MG63 (cell line): Measurements from ENCODE around the gene KRT34. TPM values are rescaled to one million over a fixed set of nuclear protein-coding genes. Genes with fewer than 3 reads are reported as not detected.
A peak's percentile ranks its signal among the peaks of the same experiment; 100 is the strongest.
"Not testable (repeated sequence)": the region's sequence is repeated elsewhere in the genome, so short reads cannot be mapped to it uniquely, and the experiment has no call there.

Source experiments
- DNase-seq: peaks from one replicate; pipeline ENCODE4 v3.0.0-alpha.2; 2020
- H3K27me3 ChIP-seq: fragments of 250-450 bp; sonication (Bioruptor Pico); 2 replicates; pipeline ENCODE4 v1.5.1; 2020; ENCODE audit warnings: mild to moderate bottlenecking, moderate library complexity
- H3K36me3 ChIP-seq: fragments of 250-450 bp; sonication (Bioruptor Pico); 2 replicates; pipeline ENCODE4 v1.5.1; 2020; ENCODE audit warnings: mild to moderate bottlenecking, moderate library complexity
- H3K4me3 ChIP-seq: fragments of 250-450 bp; sonication (Bioruptor Pico); 2 replicates; pipeline ENCODE4 v1.5.1; 2020; ENCODE audit warnings: mild to moderate bottlenecking, moderate library complexity
- H3K9me3 ChIP-seq: fragments of 250-450 bp; sonication (Bioruptor Pico); 2 replicates; pipeline ENCODE4 v1.5.1; 2020; ENCODE audit warnings: mild to moderate bottlenecking, moderate library complexity
- total RNA-seq: library from RNA; depleted of rRNA; stranded (reverse); fragments of >200 nt; shearing (Covaris generic); gene quantifications from 2 replicates; pipeline ENCODE4 v1.2.3, GENCODE V29; 2014; ENCODE audit warnings: low replicate concordance

The KRT34 gene
- total RNA-seq, 1 experiment from 2014 or later: 0.49 TPM

DNA sequence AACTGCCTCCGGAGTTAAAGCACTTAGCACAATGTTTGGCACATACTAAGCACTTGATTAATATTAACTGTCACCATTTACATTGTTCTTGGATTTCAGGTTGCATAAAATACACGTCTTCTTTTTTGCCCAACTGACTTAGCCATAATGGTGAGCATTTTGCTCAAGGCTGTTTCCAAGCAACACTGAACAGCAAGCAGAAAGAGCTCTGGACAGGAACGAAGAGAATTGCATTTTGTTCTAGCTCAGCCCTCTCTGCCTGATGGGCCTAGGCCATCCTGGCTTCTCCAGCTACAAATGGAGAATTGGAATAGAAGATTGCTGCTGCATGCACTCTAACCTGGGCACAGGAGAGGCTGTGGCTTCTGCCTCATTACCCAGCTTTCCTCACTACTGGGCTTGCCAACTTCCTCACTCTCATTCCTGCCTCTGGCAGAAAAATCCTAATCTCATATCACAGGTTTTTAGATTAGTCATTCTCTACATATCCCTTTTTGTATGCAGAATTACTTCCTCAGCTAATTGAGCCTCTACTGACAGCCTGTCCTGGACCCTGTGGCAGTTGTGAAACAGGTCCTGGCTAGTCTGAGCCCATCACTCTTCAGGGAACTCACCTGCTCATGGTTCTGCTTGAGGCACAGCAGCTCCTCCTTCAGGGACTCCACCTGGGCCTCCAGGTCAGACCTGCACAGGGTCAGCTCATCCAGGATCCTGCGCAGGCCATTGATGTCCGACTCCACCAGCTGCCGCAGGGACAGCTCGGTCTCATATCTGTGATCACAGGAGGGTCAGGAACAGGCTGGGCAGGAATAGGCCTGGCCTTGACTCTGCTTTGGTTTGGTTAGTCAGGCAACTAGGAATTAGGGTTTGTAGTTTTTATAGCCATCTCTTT lies 34.0 kb downstream of the KRT34 start:
- no peak for DNase-seq
- Histone ChIP-seq H3K27me3 (no peaks in the 10 kb centered on the region), H3K36me3 (no peaks in the 10 kb centered on the region), H3K9me3 (peaks cover 4% of the 10 kb centered on the region), H3K4me3 (no peak overlapping the region)

DNA sequence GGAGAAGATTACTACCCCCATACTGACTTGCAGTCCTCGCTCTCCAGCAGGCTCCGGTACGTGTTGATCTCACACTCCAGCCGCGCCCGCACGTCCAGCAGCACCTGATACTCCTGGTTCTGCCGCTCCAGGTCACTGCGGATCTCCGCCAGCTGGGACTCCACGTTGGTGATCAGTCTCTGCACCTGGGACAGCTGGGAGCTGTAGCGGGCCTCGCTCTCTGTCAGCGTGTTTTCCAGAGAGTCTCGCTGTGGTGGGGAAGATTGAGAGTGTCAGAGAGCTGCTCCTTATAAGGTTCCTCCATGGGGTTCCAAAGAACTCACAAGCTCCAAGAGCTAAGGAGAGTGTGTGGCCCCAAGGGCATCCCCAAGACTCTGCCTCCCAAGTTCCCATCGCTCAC lies 35.7 kb downstream of the KRT34 start:
- H3K36me3 ChIP-seq, DNase-seq, H3K4me3 ChIP-seq, H3K27me3 ChIP-seq: not testable (repeated sequence)
- peaks cover 17% of the 10 kb centered on the region for H3K9me3 ChIP-seq

DNA sequence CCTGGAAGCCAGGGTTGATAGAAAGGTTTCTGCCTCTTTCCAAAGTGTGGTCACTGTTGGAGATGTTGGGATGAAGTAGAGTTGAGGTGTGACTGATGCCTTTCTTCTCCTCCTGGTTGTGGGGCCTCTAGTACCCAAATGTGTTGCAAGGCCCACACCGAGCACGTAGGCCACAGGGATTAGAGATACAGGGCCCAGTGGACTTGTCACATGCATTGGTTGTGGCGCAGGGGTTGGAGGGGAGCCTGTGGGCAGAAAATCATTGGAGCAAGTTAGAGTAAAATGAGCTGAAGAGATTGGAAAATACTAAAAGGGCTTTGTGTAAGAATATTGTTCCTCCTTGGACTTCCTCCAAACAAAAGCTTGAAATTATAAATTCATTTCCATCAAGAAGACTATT lies 36.1 kb downstream of the KRT34 start:
- H3K36me3 ChIP-seq: no peaks in the 10 kb centered on the region
- no peak for DNase-seq
- H3K4me3 ChIP-seq: no peak overlapping the region
- peaks cover 21% of the 10 kb centered on the region for H3K9me3 ChIP-seq
- no peaks in the 10 kb centered on the region for H3K27me3 ChIP-seq

DNA sequence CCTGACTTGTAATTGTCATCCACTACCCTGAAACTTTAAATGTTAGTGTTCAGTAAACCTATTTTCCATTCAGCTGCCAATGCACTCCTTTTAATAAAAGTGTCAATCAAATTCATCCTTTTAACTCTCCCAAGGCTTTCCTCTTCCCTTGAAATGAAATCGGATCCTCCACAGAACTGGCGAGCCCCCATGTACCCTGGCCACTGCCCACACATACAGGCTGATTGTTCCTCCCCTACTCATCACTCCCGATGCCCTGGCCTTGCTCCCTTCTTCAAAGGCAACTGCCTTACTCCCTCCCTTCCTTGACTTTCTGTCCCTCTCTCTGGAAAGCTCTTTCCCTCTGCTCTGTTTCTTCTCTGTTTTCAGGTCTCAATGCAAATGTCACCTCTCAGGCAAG lies 39.1 kb downstream of the KRT34 start:
- Histone ChIP-seq H3K4me3 (no peak overlapping the region), H3K36me3 (no peaks in the 10 kb centered on the region), H3K9me3 (peaks cover 21% of the 10 kb centered on the region), H3K27me3 (no peaks in the 10 kb centered on the region)
- no peak for DNase-seq

DNA sequence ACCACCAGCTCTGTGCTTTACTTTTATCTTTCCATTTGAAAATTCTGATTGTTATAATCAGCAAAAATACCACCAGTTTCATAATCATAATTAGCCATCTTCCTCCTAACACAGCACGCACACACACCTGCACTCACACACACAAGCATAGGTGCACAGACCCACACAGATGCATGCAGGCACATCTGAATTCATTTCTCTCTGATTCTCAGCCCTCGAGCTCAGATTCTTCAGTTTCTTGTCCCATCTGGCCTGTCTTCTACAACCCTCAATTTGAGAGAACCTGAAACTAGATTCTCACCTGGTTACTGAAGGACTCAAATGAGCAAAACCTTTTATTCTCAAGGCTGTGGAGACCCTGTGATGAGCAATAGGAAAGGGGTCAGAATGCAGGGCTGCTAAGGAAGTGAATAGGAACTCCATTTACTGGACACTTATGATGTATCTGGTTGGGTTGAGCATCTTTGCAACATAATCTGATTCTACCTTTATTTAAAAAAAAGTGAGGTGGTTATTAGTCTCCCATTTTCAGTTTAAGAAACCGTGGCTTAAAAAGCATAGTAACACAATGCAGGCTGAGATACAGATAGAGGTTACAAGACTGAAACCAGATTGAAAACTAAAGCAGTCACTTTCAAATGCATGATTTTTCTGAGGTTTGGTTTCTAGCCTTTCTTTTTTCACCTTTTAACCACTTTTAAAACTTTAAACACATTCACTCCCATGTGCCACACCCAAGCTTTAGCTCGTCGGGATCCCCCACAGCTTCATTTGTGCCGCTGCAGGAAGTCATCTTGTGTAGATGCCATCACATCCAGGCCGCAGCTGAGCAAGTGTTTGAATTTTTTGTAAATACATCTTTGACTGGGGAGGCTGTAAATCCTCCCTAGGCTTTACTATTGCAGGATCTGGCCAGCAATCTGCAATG lies 40.9 kb downstream of the KRT34 start:
- no peak for DNase-seq
- Histone ChIP-seq H3K36me3 (no peaks in the 10 kb centered on the region), H3K4me3 (no peak overlapping the region), H3K9me3 (peaks cover 21% of the 10 kb centered on the region), H3K27me3 (no peaks in the 10 kb centered on the region)

DNA sequence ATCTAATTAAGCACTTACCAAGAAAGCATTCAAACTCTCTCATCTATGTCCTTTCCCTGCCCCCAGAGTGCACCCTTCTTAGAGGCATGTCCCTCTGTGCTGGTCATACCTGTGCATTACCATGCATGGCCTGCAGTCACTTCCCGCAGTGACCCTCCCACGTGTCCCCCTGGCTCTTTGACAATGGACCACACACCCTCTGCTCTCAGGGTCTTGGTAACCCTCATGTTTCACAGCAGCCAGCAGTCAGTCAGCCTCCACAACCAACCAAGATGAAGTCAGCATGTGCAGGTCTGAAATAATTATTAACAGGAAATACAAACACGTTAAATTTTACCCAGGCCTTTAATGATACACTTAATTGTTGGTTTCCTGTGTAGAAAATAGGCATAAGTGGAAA lies 41.6 kb downstream of the KRT34 start:
- Histone ChIP-seq H3K4me3 (no peak overlapping the region), H3K9me3 (peaks cover 21% of the 10 kb centered on the region), H3K36me3 (no peaks in the 10 kb centered on the region), H3K27me3 (no peaks in the 10 kb centered on the region)
- no peak for DNase-seq

DNA sequence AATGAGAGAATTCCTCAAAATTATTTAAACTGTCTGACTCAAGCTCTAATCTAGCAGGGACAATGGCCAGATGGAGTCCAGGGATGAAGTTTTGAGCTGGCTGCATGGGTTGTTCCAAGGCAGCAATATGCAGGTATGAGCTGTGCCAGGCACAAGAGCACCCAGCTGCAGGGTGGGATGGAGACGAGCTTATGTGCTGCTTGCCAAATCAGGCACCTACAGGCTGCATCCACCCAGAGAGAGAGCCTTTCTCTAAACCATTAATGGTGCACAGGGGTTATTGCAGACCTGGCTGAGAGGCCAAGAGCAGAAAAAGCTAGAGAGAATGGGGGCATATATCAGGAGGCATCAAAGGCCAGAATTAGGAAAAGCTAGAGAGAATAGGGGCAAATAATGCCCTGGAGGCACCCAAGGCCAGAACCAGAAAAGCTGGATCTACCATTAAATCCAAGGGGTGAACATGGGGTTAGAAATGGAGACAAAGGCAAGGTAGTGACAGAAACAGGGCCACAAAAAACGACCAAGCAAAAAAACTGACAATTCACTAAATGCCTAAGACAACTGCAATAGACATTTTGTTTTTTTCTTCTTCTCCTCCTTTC lies 42.4 kb downstream of the KRT34 start:
- DNase-seq: no peak
- Histone ChIP-seq H3K4me3 (no peak overlapping the region), H3K9me3 (peaks cover 21% of the 10 kb centered on the region), H3K36me3 (no peaks in the 10 kb centered on the region), H3K27me3 (no peaks in the 10 kb centered on the region)

DNA sequence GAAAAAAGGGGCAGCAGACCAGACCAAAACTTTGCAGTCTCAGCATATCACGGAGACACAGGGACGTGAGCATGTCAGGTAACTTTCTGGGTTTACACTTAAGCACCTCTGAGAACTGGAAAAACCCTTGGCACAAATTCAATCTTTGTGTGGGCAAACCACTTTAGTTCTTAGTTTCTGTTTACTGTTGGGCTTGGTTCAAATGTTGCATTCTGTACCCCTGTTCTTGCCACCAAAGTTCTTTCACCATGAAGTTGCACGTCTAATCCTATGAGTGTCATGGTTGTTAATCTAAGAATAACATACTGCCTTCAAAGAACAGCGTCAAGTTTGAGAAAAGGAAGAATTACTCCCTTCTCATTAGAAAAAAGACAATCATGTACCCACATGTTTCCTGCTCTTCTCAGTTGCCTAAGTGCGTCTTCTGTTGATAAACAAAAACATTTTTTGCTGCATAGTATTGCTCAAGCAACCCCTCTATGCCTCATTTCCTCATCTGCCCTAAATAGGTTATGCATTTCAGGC lies 43.1 kb downstream of the KRT34 start:
- Histone ChIP-seq H3K36me3 (no peaks in the 10 kb centered on the region), H3K27me3 (no peaks in the 10 kb centered on the region), H3K9me3 (peaks cover 21% of the 10 kb centered on the region), H3K4me3 (no peak overlapping the region)
- DNase-seq: no peak

DNA sequence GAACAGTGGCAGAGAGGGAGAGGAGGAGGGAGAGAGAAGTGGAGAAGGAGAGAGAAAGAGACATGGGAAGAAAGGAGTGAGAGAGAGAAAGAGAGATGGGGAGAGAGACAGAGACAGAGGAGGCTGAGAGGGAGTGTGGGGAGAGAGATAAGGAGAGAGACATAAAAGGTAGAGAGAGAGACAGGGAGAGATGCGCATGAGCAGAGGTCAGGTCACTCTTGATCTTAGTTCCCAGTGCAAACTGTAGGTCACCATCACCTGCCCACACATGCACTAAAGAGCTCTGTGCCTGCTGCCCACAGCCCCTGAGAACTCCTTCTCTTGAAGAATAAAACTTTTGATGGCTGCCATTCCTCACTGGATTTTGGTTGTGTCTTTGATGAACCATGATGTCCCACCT lies 46.4 kb downstream of the KRT34 start:
- H3K9me3 ChIP-seq: no peaks in the 10 kb centered on the region
- no peaks in the 10 kb centered on the region for H3K27me3 ChIP-seq
- H3K36me3 ChIP-seq: no peaks in the 10 kb centered on the region
- H3K4me3 ChIP-seq: no peak overlapping the region
- DNase-seq: no peak

DNA sequence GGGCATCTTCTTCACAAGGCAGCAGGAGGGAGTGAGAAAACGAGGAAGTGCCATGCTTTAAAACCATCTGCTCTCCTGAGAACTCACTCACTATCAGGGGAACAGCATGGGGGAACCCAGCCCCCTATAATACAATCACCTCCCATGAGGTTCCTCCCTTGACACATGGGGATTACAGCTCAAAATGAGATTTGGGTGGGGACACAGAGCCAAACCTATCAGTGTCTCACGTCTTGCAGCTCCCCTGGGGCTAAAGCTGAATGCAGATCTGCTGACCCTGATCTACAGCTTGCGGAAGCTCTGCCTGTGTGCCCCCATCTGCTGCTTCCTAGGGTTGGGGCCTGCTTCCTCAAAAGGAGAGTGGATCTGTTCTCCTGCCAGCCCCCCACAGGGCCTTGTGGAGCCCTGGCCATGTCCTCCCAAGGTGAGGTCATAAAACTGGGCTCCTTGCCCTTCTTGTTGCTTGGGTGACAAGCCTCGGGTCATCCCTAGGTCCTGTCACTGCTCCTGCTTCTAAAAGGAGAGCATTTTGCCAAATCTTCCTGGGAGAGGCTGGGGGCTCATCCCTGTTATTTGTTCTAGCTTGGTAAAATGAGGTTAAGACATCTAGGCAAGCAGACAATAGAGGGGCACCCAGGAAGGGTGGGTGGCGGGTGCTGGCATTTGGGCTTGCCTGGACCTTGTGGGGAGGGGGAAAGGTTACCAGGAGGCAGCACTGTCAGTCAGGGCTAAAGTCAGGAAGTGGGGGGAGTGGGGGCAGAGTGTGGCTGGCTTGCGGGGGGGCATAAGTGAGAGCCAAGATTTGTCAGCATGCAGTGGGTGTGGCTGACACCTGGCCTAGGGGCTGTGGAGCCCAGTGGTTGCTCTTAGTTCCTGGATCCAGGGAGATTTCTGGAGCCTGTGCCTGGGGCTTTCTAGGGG lies 47.5 kb downstream of the KRT34 start:
- no peak overlapping the region for H3K4me3 ChIP-seq
- peak; percentile 54 for DNase-seq
- H3K27me3 ChIP-seq: no peaks in the 10 kb centered on the region
- no peaks in the 10 kb centered on the region for H3K36me3 ChIP-seq
- no peaks in the 10 kb centered on the region for H3K9me3 ChIP-seq

DNA sequence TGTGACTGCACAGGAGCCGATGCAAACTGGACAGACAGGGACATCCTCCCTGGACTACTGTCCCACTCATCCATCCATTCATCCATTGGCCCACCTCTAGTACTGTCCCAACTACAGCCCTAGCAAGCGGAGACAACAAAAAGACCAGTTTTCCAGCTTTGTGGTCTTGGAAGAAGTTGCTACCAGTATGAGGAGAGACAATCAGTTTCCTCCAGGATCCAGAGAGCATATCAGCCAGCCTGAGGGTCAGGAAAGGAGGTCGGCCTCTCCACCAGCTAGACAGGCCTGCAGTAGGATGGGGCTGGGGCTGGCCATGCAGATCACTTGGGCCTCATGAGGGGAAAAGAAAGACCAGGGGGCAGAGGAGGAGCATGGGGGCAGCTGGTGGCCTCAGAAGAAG lies 48.3 kb downstream of the KRT34 start:
- no peaks in the 10 kb centered on the region for H3K27me3 ChIP-seq
- no peaks in the 10 kb centered on the region for H3K36me3 ChIP-seq
- H3K9me3 ChIP-seq: no peaks in the 10 kb centered on the region
- no peak overlapping the region for H3K4me3 ChIP-seq
- DNase-seq: no peak

DNA sequence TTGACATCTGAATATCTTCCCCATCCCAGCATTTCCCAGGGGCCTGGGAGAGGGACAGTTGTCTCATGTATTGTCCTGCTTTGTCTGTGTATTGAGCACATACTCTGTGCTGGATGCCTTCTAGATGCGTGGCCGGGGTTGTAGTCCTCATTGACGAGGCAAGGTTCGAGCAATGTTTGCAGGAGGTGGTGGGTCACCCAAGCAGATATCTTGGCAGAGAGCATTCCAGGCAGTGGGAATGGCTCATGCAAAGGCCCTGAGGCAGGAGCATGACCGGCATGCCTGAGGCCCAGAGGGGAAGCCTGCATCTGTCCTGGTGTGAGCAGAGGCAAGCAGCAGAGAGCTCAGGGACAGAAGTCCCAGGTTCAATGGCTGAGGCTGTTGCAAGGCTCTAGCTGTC lies 49.0 kb downstream of the KRT34 start:
- no peaks in the 10 kb centered on the region for H3K27me3 ChIP-seq
- no peaks in the 10 kb centered on the region for H3K36me3 ChIP-seq
- H3K9me3 ChIP-seq: no peaks in the 10 kb centered on the region
- H3K4me3 ChIP-seq: no peak overlapping the region
- DNase-seq: no peak

DNA sequence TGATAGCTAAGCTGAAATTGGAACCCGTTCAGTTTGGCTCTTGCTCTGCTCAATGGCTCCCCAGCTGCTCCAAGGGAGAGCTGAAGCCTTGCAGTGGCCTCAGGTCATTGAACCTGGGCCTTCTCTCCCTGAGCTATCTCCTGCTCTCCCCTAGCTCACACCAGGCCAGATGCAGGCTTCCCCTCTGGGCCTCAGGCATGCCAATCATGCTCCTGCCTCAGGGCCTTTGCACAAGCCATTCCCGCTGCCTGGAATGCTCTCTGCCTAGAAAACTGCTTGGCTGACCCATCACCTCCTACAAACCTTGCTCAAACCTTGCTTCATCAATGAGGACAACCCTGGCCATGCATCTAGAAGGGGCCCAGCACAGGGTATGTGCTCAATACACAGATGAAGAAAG lies 49.9 kb downstream of the KRT34 start:
- no peak for DNase-seq
- no peak overlapping the region for H3K4me3 ChIP-seq
- no peaks in the 10 kb centered on the region for H3K9me3 ChIP-seq
- H3K27me3 ChIP-seq: no peaks in the 10 kb centered on the region
- no peaks in the 10 kb centered on the region for H3K36me3 ChIP-seq

DNA sequence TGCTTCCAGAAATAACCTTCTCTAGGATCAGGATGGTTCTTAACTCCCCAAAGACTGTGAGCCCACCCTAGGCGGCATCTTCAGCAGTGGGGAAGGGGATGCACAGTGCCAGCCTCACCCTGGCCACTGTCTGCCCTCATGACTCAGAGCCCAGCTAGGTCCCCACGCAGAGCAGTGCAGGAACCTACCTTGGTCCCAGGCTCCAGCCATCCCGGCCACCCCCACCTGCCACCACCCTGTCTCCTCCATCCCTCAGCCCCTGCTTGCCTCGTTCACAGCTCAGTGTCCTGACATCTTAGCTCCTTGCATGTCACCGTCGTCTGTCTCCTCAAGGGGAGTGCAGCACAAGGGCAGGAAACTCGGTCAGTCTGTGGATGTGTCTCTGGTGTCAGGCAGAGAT lies 50.5 kb downstream of the KRT34 start:
- H3K4me3 ChIP-seq: no peak overlapping the region
- no peaks in the 10 kb centered on the region for H3K9me3 ChIP-seq

DNA sequence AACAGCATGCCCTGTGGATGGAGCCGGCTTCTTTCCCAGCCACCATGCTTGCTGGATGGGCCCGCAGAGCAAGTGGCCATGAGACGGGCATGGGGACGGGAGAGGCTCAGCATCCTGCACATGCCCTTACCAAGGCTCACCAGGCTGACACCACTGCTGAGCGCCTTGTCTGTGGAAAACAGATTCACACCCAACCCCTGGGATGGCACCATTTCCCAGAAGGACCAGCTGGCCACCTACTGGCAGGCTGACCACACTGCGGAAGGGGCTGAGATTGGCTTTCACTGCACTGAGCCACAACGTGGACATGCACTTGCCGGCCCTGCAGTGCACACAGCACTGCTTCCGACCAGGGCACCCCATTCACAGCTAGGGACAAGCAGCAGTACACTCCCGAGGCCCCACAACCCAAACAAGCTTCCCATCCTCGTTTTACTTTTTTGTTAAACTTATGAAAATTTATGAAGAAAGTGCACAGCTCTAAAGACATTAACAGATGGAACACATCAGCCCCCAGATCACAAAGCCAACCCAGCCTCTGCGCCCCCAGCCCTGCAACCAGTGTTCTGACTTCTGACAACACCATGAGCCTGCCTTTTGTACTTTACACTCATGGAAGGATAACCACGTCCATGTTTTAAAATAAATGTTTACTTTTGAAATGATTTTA lies 52.7 kb downstream of the KRT34 start:
- peak; percentile 77 for DNase-seq
- Histone ChIP-seq H3K27me3 (no peaks in the 10 kb centered on the region), H3K36me3 (no peaks in the 10 kb centered on the region), H3K9me3 (no peaks in the 10 kb centered on the region), H3K4me3 (no peak overlapping the region)

More for the DNA sequence above, 50.5 kb downstream of the KRT34 start:
- H3K27me3 ChIP-seq: no peaks in the 10 kb centered on the region
- H3K36me3 ChIP-seq: no peaks in the 10 kb centered on the region
- no peak for DNase-seq

DNA sequence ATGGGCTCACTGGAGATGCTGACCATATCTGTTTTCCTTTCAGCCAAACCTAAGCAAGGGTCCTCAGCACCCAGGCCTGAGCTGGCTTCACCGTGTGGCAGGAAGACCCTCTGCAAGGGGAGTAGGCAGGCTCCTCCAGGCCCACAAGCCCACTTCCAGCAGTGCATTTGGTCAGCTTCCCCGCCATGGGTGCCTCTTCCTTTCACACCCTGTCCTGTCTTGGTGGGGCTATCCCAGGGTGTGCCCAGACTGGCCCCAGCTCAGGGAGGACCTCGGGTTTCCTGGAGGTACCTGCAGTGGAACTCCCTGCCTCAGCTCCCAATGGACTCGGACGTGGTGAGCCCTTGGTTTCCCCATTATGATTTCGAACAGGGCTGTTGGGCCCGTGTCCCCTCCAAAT lies 53.9 kb downstream of the KRT34 start:
- Histone ChIP-seq H3K27me3 (no peaks in the 10 kb centered on the region), H3K9me3 (no peaks in the 10 kb centered on the region), H3K4me3 (no peak overlapping the region), H3K36me3 (no peaks in the 10 kb centered on the region)
- DNase-seq: no peak
